HCT116 (cell line): ENCODE data around the gene FER. TPM values are rescaled to one million over a fixed set of nuclear protein-coding genes. Genes with fewer than 3 reads are reported as not detected.

Experiments used
- ATAC-seq: fragments of 200-7000 bp; cut with Tn5 transposase; 2 replicates; pipeline ENCODE4 v1.9.1; 2020; ENCODE audit warnings: mild to moderate bottlenecking, moderate library complexity
- BruUV-seq: library from RNA; stranded (reverse); fragments of 400-500 nt; replicated peaks from 2 replicates; lab custom pipeline; 2021; lab: Mats Ljungman, UMichigan
- CTCF ChIA-PET: fragments of 300-600 bp; sonication (Branson Sonifier 250); formaldehyde crosslinking; loops from one replicate; lab custom pipeline; 2021; ENCODE audit warnings: antibody characterized with exemption; lab: Charles Lee
- POLR2A ChIA-PET: fragments of 300-600, 350-600 bp; sonication (Branson Sonifier 250); formaldehyde crosslinking; loops from one replicate; lab custom pipeline; 2021; ENCODE audit warnings: antibody characterized with exemption; lab: Charles Lee
- RAD21 ChIA-PET, 2 experiments: fragments of 300-600 bp; sonication (Branson Sonifier 250); formaldehyde crosslinking; loops; one replicate each; lab custom pipeline; 2023; ENCODE audit warnings: low total read pairs in 2 of 2; ENCODE audit not compliant: uncharacterized antibody in 2 of 2, unreplicated experiment in 2 of 2, low non-redundant PET in 1 of 2; lab: Charles Lee
- DNase-seq: peaks from one replicate; pipeline ENCODE4 v3.0.0-alpha.2; 2010; ENCODE audit warnings: low read depth, low spot score
- H2AFZ ChIP-seq: fragments of 200-600 bp; shearing (Covaris generic), sonication (generic); 2 replicates; pipeline ENCODE4 v1.6.1; 2017; ENCODE audit warnings: low read depth, mixed run types, mixed read lengths, antibody characterized with exemption, low read length; ENCODE audit not compliant: poor library complexity, severe bottlenecking
- H3K27ac ChIP-seq: 2 replicates; pipeline ENCODE4 v1.5.1; 2012; ENCODE audit warnings: low read depth, low read length
- H3K27me3 ChIP-seq: fragments of 200-600 bp; sonication (generic); 2 replicates; pipeline ENCODE4 v1.6.1; 2016; ENCODE audit warnings: mixed run types, low read length, mixed read lengths; ENCODE audit not compliant: insufficient read depth
- H3K36me3 ChIP-seq, 2 experiments: fragments of 200-500 bp in 1 of 2; fragments of 200-600 bp in 1 of 2; sonication (Bioruptor generic) in 1 of 2; sonication (generic) in 1 of 2; 2 replicates each; pipeline versions ENCODE4 v1.5.1 to v1.6.1; 2014 to 2016; ENCODE audit warnings: low read length in 2 of 2, inconsistent platforms in 1 of 2, mixed read lengths in 1 of 2, mixed run types in 1 of 2; ENCODE audit not compliant: insufficient read depth in 2 of 2, control insufficient read depth in 1 of 2
- H3K4me1 ChIP-seq, 2 experiments: fragments of 200-600 bp in 1 of 2; sonication (generic) in 1 of 2; 2 replicates each; pipeline versions ENCODE4 v1.5.1 to v1.6.1; 2012 to 2017; ENCODE audit warnings: low read length in 2 of 2, inconsistent platforms in 1 of 2, mild to moderate bottlenecking in 1 of 2, mixed read lengths in 1 of 2, mixed run types in 1 of 2, moderate library complexity in 1 of 2; ENCODE audit not compliant: insufficient read depth in 2 of 2, control insufficient read depth in 1 of 2
- H3K4me2 ChIP-seq: fragments of 200-600 bp; sonication (generic); 2 replicates; pipeline ENCODE4 v1.6.1; 2017; ENCODE audit warnings: mixed run types, low read length, mixed read lengths
- H3K4me3 ChIP-seq, 2 experiments: fragments of 200-600 bp in 1 of 2; sonication (generic) in 1 of 2; replicated peaks in 1 of 2; 2 replicates each; pipeline ENCODE4 v1.5.1; 2011 to 2016; ENCODE audit warnings: low read length in 2 of 2, control low read depth in 1 of 2, low read depth in 1 of 2, mild to moderate bottlenecking in 1 of 2, mixed read lengths in 1 of 2, mixed run types in 1 of 2
- H3K79me2 ChIP-seq: fragments of 200-600 bp; sonication (generic); 2 replicates; pipeline ENCODE4 v1.6.1; 2017; ENCODE audit warnings: mild to moderate bottlenecking, mixed run types, low read length, moderate library complexity, mixed read lengths; ENCODE audit not compliant: insufficient read depth
- H3K9ac ChIP-seq: fragments of 200-600 bp; sonication (generic); 2 replicates; pipeline ENCODE4 v1.6.1; 2016; ENCODE audit warnings: low read length, mixed read lengths
- H3K9me2 ChIP-seq: fragments of 200-600 bp; sonication (generic), shearing (Covaris generic); 2 replicates; pipeline ENCODE4 v1.6.1; 2017; ENCODE audit warnings: mixed run types, mild to moderate bottlenecking, moderate library complexity; ENCODE audit not compliant: insufficient read depth
- H3K9me3 ChIP-seq, 2 experiments: fragments of 200-500 bp in 1 of 2; fragments of 200-600 bp in 1 of 2; sonication (Bioruptor generic) in 1 of 2; sonication (generic) in 1 of 2; 2 replicates each; pipeline ENCODE4 v1.6.1; 2014 to 2017; ENCODE audit warnings: low read length in 2 of 2, mixed read lengths in 2 of 2, inconsistent platforms in 1 of 2, low read depth in 1 of 2, mild to moderate bottlenecking in 1 of 2, mixed run types in 1 of 2, moderate library complexity in 1 of 2; ENCODE audit not compliant: control insufficient read depth in 1 of 2, insufficient read depth in 1 of 2
- H4K20me1 ChIP-seq: fragments of 200-600 bp; sonication (generic), shearing (Covaris generic); 2 replicates; pipeline ENCODE4 v1.6.1; 2017; ENCODE audit warnings: mixed run types, mild to moderate bottlenecking, moderate library complexity; ENCODE audit not compliant: insufficient read depth
- ATF3 ChIP-seq: IDR thresholded peaks from 2 replicates; pipeline ENCODE4 v1.6.1; 2012
- CBX3 ChIP-seq: IDR thresholded peaks from 2 replicates; pipeline ENCODE4 v1.6.1; 2012; ENCODE audit warnings: low read depth
- CTCF ChIP-seq, 3 experiments: fragments of 200-600 bp in 1 of 3; sonication (generic) in 1 of 3; IDR thresholded peaks in 2 of 3; conservative IDR thresholded peaks in 1 of 3; 2 replicates each; pipeline ENCODE4 v1.5.1; 2012 to 2017; ENCODE audit warnings: low read depth in 2 of 3, low read length in 2 of 3, antibody characterized with exemption in 1 of 3, borderline replicate concordance in 1 of 3, control low read depth in 1 of 3, mild to moderate bottlenecking in 1 of 3, mixed read lengths in 1 of 3, mixed run types in 1 of 3, moderate library complexity in 1 of 3; ENCODE audit not compliant: insufficient read depth in 1 of 3
- ELF1 ChIP-seq: IDR thresholded peaks from 2 replicates; pipeline ENCODE4 v1.6.1; 2012; ENCODE audit warnings: low read depth, borderline replicate concordance
- EZH2 ChIP-seq: fragments of 200-600 bp; sonication (generic); IDR thresholded peaks from 2 replicates; pipeline ENCODE4 v1.6.1; 2017; ENCODE audit warnings: antibody characterized with exemption, mixed run types
- JUND ChIP-seq: IDR thresholded peaks from 2 replicates; pipeline ENCODE4 v1.6.1; 2012
- MAX ChIP-seq: IDR thresholded peaks from 2 replicates; pipeline ENCODE4 v1.6.1; 2012
- POLR2A ChIP-seq: IDR thresholded peaks from 2 replicates; pipeline ENCODE4 v1.7.0; 2011; ENCODE audit warnings: borderline replicate concordance; ENCODE audit not compliant: insufficient read depth, insufficient read length; ENCODE audit errors: extremely low read depth
- POLR2AphosphoS5 ChIP-seq: IDR thresholded peaks from 2 replicates; pipeline ENCODE4 v1.6.1; 2011; ENCODE audit warnings: mild to moderate bottlenecking, low read depth, low read length, moderate library complexity
- REST ChIP-seq: IDR thresholded peaks from 2 replicates; pipeline ENCODE4 v1.6.1; 2012; ENCODE audit warnings: low read depth
- SP1 ChIP-seq: IDR thresholded peaks from 2 replicates; pipeline ENCODE4 v1.6.1; 2012; ENCODE audit warnings: low read depth
- TCF7L2 ChIP-seq: IDR thresholded peaks from 2 replicates; pipeline ENCODE4 v1.7.0; 2011; ENCODE audit warnings: borderline replicate concordance, inconsistent platforms; ENCODE audit not compliant: insufficient read depth, insufficient read length; ENCODE audit errors: extremely low read depth
- YY1 ChIP-seq: IDR thresholded peaks from 2 replicates; pipeline ENCODE4 v1.6.1; 2011; ENCODE audit warnings: low read length, low read depth, moderate library complexity, mild to moderate bottlenecking; ENCODE audit not compliant: insufficient replicate concordance; ENCODE audit errors: extremely low read depth
- ZFX ChIP-seq: fragments of 450-650 bp; IDR thresholded peaks from 2 replicates; pipeline ENCODE4 v1.6.1; 2017
- intact Hi-C: fragments of 100-400 bp; cut with micrococcal nuclease; formaldehyde crosslinking; loops from 2 replicates; pipeline ENCODE4 v1.10.0; 2022
- total RNA-seq: library from RNA; stranded (reverse); gene quantifications from one replicate; pipeline ENCODE4 v1.2.1, GENCODE V29; 2021; ENCODE audit not compliant: unreplicated experiment

Gene FER
- total RNA-seq, 1 experiment from 2014 or later = 32.0 TPM

- TF ChIP-seq CTCF (IDR thresholded peaks at IDR 0.05 in 2 of 3, conservative IDR thresholded peaks at IDR 0.05 in 1 of 3; ENCODE audit: borderline replicate concordance in 1 of 3, insufficient read depth in 1 of 3, low read depth in 2 of 3, low read length in 2 of 3) (no peak), YY1 (no peak), SP1 (no peak), POLR2A (no peak), ZFX (no peak), MAX (no peak), ELF1 (no peak), CBX3 (no peak)
Measured at GRCh38 chr5:109089191-109089590, 341.5 kb downstream of the FER start (continued).

GRCh38 chr5:109099081-109099480 lies 351.4 kb downstream of the FER start:
- Histone ChIP-seq H3K9ac (no peak overlapping the region), H3K4me1 (no peaks in the 10 kb centered on the region), H3K36me3 (no peaks in the 10 kb centered on the region), H3K4me2 (no peak overlapping the region), H3K27me3 (no peaks in the 10 kb centered on the region), H3K9me2 (no peaks in the 10 kb centered on the region), H3K27ac (no peak overlapping the region), H4K20me1 (no peaks in the 10 kb centered on the region), H2AFZ (no peak overlapping the region), H3K4me3 (no peak overlapping the region), H3K9me3 (no peaks in the 10 kb centered on the region), H3K79me2 (no peaks in the 10 kb centered on the region)
- TF ChIP-seq TCF7L2 (no peak), EZH2 (no peak), REST (no peak), JUND (no peak), CTCF (IDR thresholded peaks at IDR 0.05 in 2 of 3, conservative IDR thresholded peaks at IDR 0.05 in 1 of 3; ENCODE audit: borderline replicate concordance in 1 of 3, insufficient read depth in 1 of 3, low read depth in 2 of 3, low read length in 2 of 3) (no peak), ATF3 (no peak), ELF1 (no peak), POLR2AphosphoS5 (no peak)
- DNase-seq (no peak), ATAC-seq (no peak)
- ChIA-PET POLR2A (no interaction called here), CTCF (interaction anchor here (0.8 kb wide), 1 partner anchor 13 kb away, joined by 3 read pairs; no protein-coding TSS in a partner anchor), RAD21 (no interaction called here)
- BruUV-seq = no TSS peak
- intact Hi-C loops = no loop called here
